Bronchus fibroblast of lung (primary cell): Measurements from ENCODE around the gene TRIM10. TPM values are rescaled to one million over a fixed set of nuclear protein-coding genes. Genes with fewer than 3 reads are reported as not detected.

Experiments used
- total RNA-seq: library from RNA; depleted of rRNA; stranded (reverse); fragments of >200 nt; gene quantifications from 2 replicates; pipeline ENCODE4 v1.2.3, GENCODE V29; 2015

Gene TRIM10
- total RNA-seq, result not detected in 2 replicates

GRCh38 chr6:30160785-30161531 is at the start of gene TRIM10:
Gene TRIM10, minus strand, starts transcription at chr6:30161211. Its CDS starts 353 bp downstream, at chr6:30160858.

GRCh38 chr6:30163090-30163917 is 2.3 kb upstream of the TRIM10 start, which contains the start of gene TRIM15:
Gene TRIM15, plus strand, starts transcription at chr6:30163546. Its CDS starts 139 bp downstream, at chr6:30163685.

GRCh38 chr6:30135757-30136156 is 25.3 kb downstream of the TRIM10 start, which contains the start of gene TRIM40:
Gene TRIM40, plus strand, starts transcription at chr6:30136140. Its CDS starts 897 bp downstream, at chr6:30137037.

GRCh38 chr6:30113003-30113759 is 47.8 kb downstream of the TRIM10 start, which contains the start of gene TRIM31:
Gene TRIM31, minus strand, starts transcription at chr6:30113090. Its CDS starts 285 bp downstream, at chr6:30112805.

Other genes starting within 250 kb of the TRIM10 start
- gene HLA-A, start 218.7 kb downstream of the TRIM10 start, total RNA-seq, result 133 and 140 TPM in 2 replicates
- gene POLR1H, start 99.9 kb downstream of the TRIM10 start, total RNA-seq, result 30.8 and 33.3 TPM in 2 replicates
- gene PPP1R11, start 94.0 kb downstream of the TRIM10 start, total RNA-seq, result 36.4 and 40.7 TPM in 2 replicates
- gene RNF39, start 85.4 kb downstream of the TRIM10 start, total RNA-seq, result not detected in 2 replicates
- not detected in 2 replicates for gene TRIM31, start 48.1 kb downstream of the TRIM10 start, total RNA-seq
- gene TRIM40, start 25.1 kb downstream of the TRIM10 start, total RNA-seq, result not detected in 2 replicates
- gene TRIM15, start 2.3 kb upstream of the TRIM10 start, total RNA-seq, result not detected in 2 replicates
- gene TRIM26, start 52.2 kb upstream of the TRIM10 start, total RNA-seq, result 26.0 and 29.6 TPM in 2 replicates
- gene TRIM39, start 165.7 kb upstream of the TRIM10 start, total RNA-seq, result 7.4 and 8.2 TPM in 2 replicates
- gene RPP21, start 183.9 kb upstream of the TRIM10 start, total RNA-seq, result 85.0 and 96.0 TPM in 2 replicates